Hepatocyte (in vitro differentiated cells): ENCODE data around the gene PCBP3. TPM values are rescaled to one million over a fixed set of nuclear protein-coding genes. Genes with fewer than 3 reads are reported as not detected.

Source experiments
- DNase-seq: peaks from one replicate; pipeline ENCODE4 v3.0.0-alpha.2; 2016; ENCODE audit warnings: low spot score
- H2AFZ ChIP-seq: fragments of 200-600 bp; sonication (generic); 2 replicates; pipeline ENCODE4 v1.6.0; 2016; ENCODE audit warnings: antibody characterized with exemption, mild to moderate bottlenecking
- H3K27ac ChIP-seq: fragments of 200-600 bp; sonication (generic); 2 replicates; pipeline ENCODE4 v1.5.1; 2016; ENCODE audit warnings: mild to moderate bottlenecking
- H3K27me3 ChIP-seq: fragments of 200-600 bp; sonication (generic); 2 replicates; pipeline ENCODE4 v1.6.1; 2016
- H3K36me3 ChIP-seq: fragments of 200-600 bp; sonication (generic); replicated peaks from 2 replicates; pipeline ENCODE4 v1.5.1; 2016; ENCODE audit warnings: low read depth; ENCODE audit not compliant: insufficient read depth
- H3K4me1 ChIP-seq: fragments of 200-600 bp; sonication (generic); 2 replicates; pipeline ENCODE4 v1.5.1; 2016; ENCODE audit warnings: mild to moderate bottlenecking, moderate library complexity; ENCODE audit not compliant: insufficient read depth
- H3K4me2 ChIP-seq: fragments of 200-600 bp; sonication (generic); 2 replicates; pipeline ENCODE4 v1.6.0; 2016
- H3K4me3 ChIP-seq: fragments of 200-600 bp; sonication (generic); 2 replicates; pipeline ENCODE4 v1.5.1; 2016; ENCODE audit warnings: mild to moderate bottlenecking
- H3K79me2 ChIP-seq: fragments of 200-600 bp; sonication (generic); 2 replicates; pipeline ENCODE4 v1.6.0; 2017; ENCODE audit warnings: mild to moderate bottlenecking
- H3K9me2 ChIP-seq: fragments of 200-600 bp; sonication (generic); replicated peaks from 2 replicates; pipeline ENCODE4 v1.6.0; 2017; ENCODE audit warnings: mild to moderate bottlenecking; ENCODE audit not compliant: insufficient read depth
- H3K9me3 ChIP-seq: fragments of 200-600 bp; sonication (generic); 2 replicates; pipeline ENCODE4 v1.5.1; 2016; ENCODE audit warnings: low read depth, mild to moderate bottlenecking
- H4K20me1 ChIP-seq: fragments of 200-600 bp; sonication (generic); 2 replicates; pipeline ENCODE4 v1.6.0; 2016; ENCODE audit warnings: mild to moderate bottlenecking; ENCODE audit not compliant: insufficient read depth, poor library complexity, severe bottlenecking
- CTCF ChIP-seq: fragments of 200-600 bp; sonication (generic); IDR thresholded peaks from 2 replicates; pipeline ENCODE4 v1.5.1; 2016; ENCODE audit warnings: antibody characterized with exemption, mild to moderate bottlenecking; ENCODE audit not compliant: poor library complexity
- EZH2 ChIP-seq: fragments of 200-600 bp; sonication (generic); IDR thresholded peaks from 2 replicates; pipeline ENCODE4 v1.6.1; 2016; ENCODE audit warnings: antibody characterized with exemption, mild to moderate bottlenecking, borderline replicate concordance
- EZH2phosphoT487 ChIP-seq: fragments of 200-600 bp; sonication (generic); IDR thresholded peaks from one replicate; pipeline ENCODE4 v1.6.1; 2018; ENCODE audit warnings: antibody characterized with exemption, mild to moderate bottlenecking, low read depth, moderate library complexity; ENCODE audit not compliant: unreplicated experiment, severe bottlenecking
- WGBS: methylation state at CpG from one replicate; pipeline ENCODE4 v1.1.6; 2016; ENCODE audit warnings: low lambda C conversion rate; ENCODE audit errors: missing lambda C conversion rate; 5-methylcytosine and 5-hydroxymethylcytosine counted together
- polyA plus RNA-seq: library from polyadenylated mRNA; unstranded; fragments of >200 nt; fragmentation: Nextera tagmentation; extraction: Ambion mirVana; gene quantifications from 2 replicates; pipeline ENCODE4 v1.2.1, GENCODE V29; 2016
- total RNA-seq: library from RNA; depleted of rRNA; stranded (reverse); fragments of >200 nt; gene quantifications from 2 replicates; pipeline ENCODE4 v1.2.3, GENCODE V29; 2014

The PCBP3 gene
- total and polyA plus RNA-seq, 2 experiments from 2014 or later: 3.1 to 8.8 TPM

GRCh38 chr21:45972716-45973474 is 329.4 kb downstream of the PCBP3 start:
- TF ChIP-seq EZH2phosphoT487: no peak
- no peak for TF ChIP-seq EZH2
- TF ChIP-seq CTCF: no peak
- Histone ChIP-seq H2AFZ (peak overlapping the region; percentile 12), H3K79me2 (no peaks in the 10 kb centered on the region), H3K4me2 (peak overlapping the region; percentile 93), H3K36me3 (no peaks in the 10 kb centered on the region), H3K9me2 (no peaks in the 10 kb centered on the region), H3K4me1 (peaks cover 66% of the 10 kb centered on the region), H3K27ac (peak overlapping the region; percentile 97), H3K9me3 (no peaks in the 10 kb centered on the region), H3K27me3 (peaks cover 9% of the 10 kb centered on the region), H3K4me3 (peak overlapping the region; percentile 23), H4K20me1 (no peaks in the 10 kb centered on the region)
- 6% methylated on average over 51 of the region's 58 CpGs for WGBS
- peak; percentile 91 for DNase-seq

GRCh38 chr21:45973475-45974072 is 330.0 kb downstream of the PCBP3 start:
- DNase-seq: peak; percentile 91
- peaks cover 9% of the 10 kb centered on the region for H3K27me3 ChIP-seq
- no peaks in the 10 kb centered on the region for H3K9me3 ChIP-seq
- peak overlapping the region; percentile 40 for H3K4me3 ChIP-seq
- peak overlapping the region; percentile 93 for H3K4me2 ChIP-seq
- no peaks in the 10 kb centered on the region for H4K20me1 ChIP-seq
- H3K9me2 ChIP-seq: no peaks in the 10 kb centered on the region
- H3K27ac ChIP-seq: peak overlapping the region; percentile 97
- no peaks in the 10 kb centered on the region for H3K36me3 ChIP-seq
- peak overlapping the region; percentile 54 for H2AFZ ChIP-seq
- peaks cover 67% of the 10 kb centered on the region for H3K4me1 ChIP-seq
- 2% methylated on average over 38 of the region's 38 CpGs for WGBS
- H3K79me2 ChIP-seq: no peaks in the 10 kb centered on the region
- TF ChIP-seq CTCF: peak; percentile 81
- TF ChIP-seq EZH2phosphoT487: no peak

GRCh38 chr21:45974073-45975019 is 330.8 kb downstream of the PCBP3 start:
- no peaks in the 10 kb centered on the region for H4K20me1 ChIP-seq
- peak overlapping the region; percentile 54 for H2AFZ ChIP-seq
- peaks cover 73% of the 10 kb centered on the region for H3K4me1 ChIP-seq
- DNase-seq: peak; percentile 64
- H3K4me3 ChIP-seq: peak overlapping the region; percentile 40
- TF ChIP-seq EZH2phosphoT487 (no peak), EZH2 (peak; percentile 35)
- H3K9me3 ChIP-seq: no peaks in the 10 kb centered on the region
- WGBS: 4% methylated on average over 49 of the region's 59 CpGs
- H3K27ac ChIP-seq: peak overlapping the region; percentile 97
- no peaks in the 10 kb centered on the region for H3K79me2 ChIP-seq
- H3K36me3 ChIP-seq: no peaks in the 10 kb centered on the region
- H3K27me3 ChIP-seq: peaks cover 9% of the 10 kb centered on the region
- H3K9me2 ChIP-seq: no peaks in the 10 kb centered on the region
- H3K4me2 ChIP-seq: peak overlapping the region; percentile 93
